A549 (cell line): ENCODE results near the gene OPHN1. TPM values are rescaled to one million over a fixed set of nuclear protein-coding genes. Genes with fewer than 3 reads are reported as not detected.

Experiments used
- ATAC-seq, 2 experiments: fragments of 200-7000 bp in 1 of 2; fragments of >200 bp in 1 of 2; cut with Nextera tagmentation in 1 of 2; cut with Tn5 transposase in 1 of 2; 3 replicates each; pipeline versions ENCODE4 v1.8.0 to v1.9.1; 2018 to 2020; ENCODE audit warnings: mild to moderate bottlenecking in 1 of 2, moderate library complexity in 1 of 2
- CTCF ChIA-PET: fragments of 300-600 bp; sonication (Branson Sonifier 250); formaldehyde crosslinking; extraction: SDS; loops from one replicate; lab custom pipeline; 2021; ENCODE audit warnings: antibody characterized with exemption, inconsistent platforms; lab: Yijun Ruan, JAX
- POLR2A ChIA-PET: fragments of 350-600 bp; formaldehyde crosslinking; extraction: SDS; loops from one replicate; lab custom pipeline; 2021; ENCODE audit warnings: antibody characterized with exemption, inconsistent platforms; lab: Yijun Ruan, JAX
- DNase-seq, 2 experiments: peaks; one replicate each; pipeline versions ENCODE4 v3.0.0 to v3.0.0-alpha.2; 2011 to 2016; ENCODE audit warnings: low read depth in 1 of 2, low spot score in 1 of 2
- FAIRE-seq: peaks from 2 replicates; lab custom pipeline; 2011; peaks lifted over from hg19 to GRCh38; lab: Jason Lieb, UNC
- H3K27ac ChIP-seq, 2 experiments: fragments of >200 bp; sonication (Bioruptor Twin); formaldehyde crosslinking; 3 replicates each; pipeline ENCODE4 v1.5.1; 2016 to 2017
- H3K4me1 ChIP-seq: fragments of >200 bp; sonication (Bioruptor Twin); formaldehyde crosslinking; 3 replicates; pipeline ENCODE4 v1.6.1; 2016
- H3K4me2 ChIP-seq: fragments of >200 bp; sonication (Bioruptor Twin); formaldehyde crosslinking; 3 replicates; pipeline ENCODE4 v1.6.1; 2016
- H3K4me3 ChIP-seq: fragments of >200 bp; sonication (Bioruptor Twin); formaldehyde crosslinking; 3 replicates; pipeline ENCODE4 v1.5.1; 2016
- H3K9me3 ChIP-seq: fragments of >200 bp; sonication (Bioruptor Twin); formaldehyde crosslinking; 3 replicates; pipeline ENCODE4 v1.6.1; 2016
- BHLHE40 ChIP-seq: IDR thresholded peaks from 2 replicates; pipeline ENCODE4 v1.6.1; 2012; ENCODE audit warnings: low read depth, low read length, inconsistent platforms
- CBX2 ChIP-seq: fragments of 200-600 bp; sonication (generic); IDR thresholded peaks from 2 replicates; pipeline ENCODE4 v1.6.1; 2016; ENCODE audit warnings: low read depth, mild to moderate bottlenecking, borderline replicate concordance
- CEBPB ChIP-seq, 2 experiments: fragments of >200 bp in 1 of 2; sonication (Bioruptor Twin) in 1 of 2; formaldehyde crosslinking in 1 of 2; IDR thresholded peaks; 2 replicates each; pipeline ENCODE4 v1.6.1; 2012 to 2016
- CHD2 ChIP-seq: fragments of 150-350 bp; IDR thresholded peaks from 2 replicates; pipeline ENCODE4 v1.6.1; 2014; ENCODE audit warnings: low read length; ENCODE audit not compliant: partially characterized antibody
- EHMT2 ChIP-seq: fragments of 200-600 bp; sonication (generic); IDR thresholded peaks from 2 replicates; pipeline ENCODE4 v1.6.1; 2016; ENCODE audit warnings: antibody characterized with exemption, low read depth, mild to moderate bottlenecking, moderate library complexity
- EP300 ChIP-seq, 2 experiments: fragments of >200 bp; sonication (Bioruptor Twin); formaldehyde crosslinking; IDR thresholded peaks; 2 replicates in 1 of 2; 3 replicates in 1 of 2; pipeline ENCODE4 v1.6.1; 2016 to 2017
- ESRRA ChIP-seq: fragments of 150-350 bp; IDR thresholded peaks from 2 replicates; pipeline ENCODE4 v1.6.1; 2014; ENCODE audit warnings: mild to moderate bottlenecking, low read length, borderline replicate concordance
- FOSB ChIP-seq: fragments of 250-450 bp; sonication (Bioruptor Pico); IDR thresholded peaks from 2 replicates; pipeline ENCODE4 v1.5.0; 2020; ENCODE audit warnings: mild to moderate bottlenecking, moderate library complexity
- HOXB5 ChIP-seq: fragments of 250-450 bp; sonication (Bioruptor Pico); IDR thresholded peaks from 2 replicates; pipeline ENCODE4 v1.5.0; 2020; ENCODE audit warnings: mild to moderate bottlenecking, moderate library complexity
- JUN ChIP-seq, 2 experiments: fragments of >200 bp; sonication (Bioruptor Twin); formaldehyde crosslinking; IDR thresholded peaks; 2 replicates in 1 of 2; 3 replicates in 1 of 2; pipeline ENCODE4 v1.6.1; 2016 to 2017
- JUNB ChIP-seq: fragments of >200 bp; sonication (Bioruptor Twin); formaldehyde crosslinking; IDR thresholded peaks from 2 replicates; pipeline ENCODE4 v1.6.1; 2016
- KDM1A ChIP-seq: fragments of 200-600 bp; sonication (generic); IDR thresholded peaks from 2 replicates; pipeline ENCODE4 v1.6.1; 2016; ENCODE audit warnings: low read depth, mild to moderate bottlenecking
- KDM5A ChIP-seq: fragments of 200-600 bp; sonication (generic); IDR thresholded peaks from 2 replicates; pipeline ENCODE4 v1.6.1; 2016; ENCODE audit warnings: antibody characterized with exemption, mild to moderate bottlenecking
- PHF8 ChIP-seq: fragments of 200-600 bp; sonication (generic); IDR thresholded peaks from 2 replicates; pipeline ENCODE4 v1.6.1; 2016; ENCODE audit warnings: low read depth, mild to moderate bottlenecking, antibody characterized with exemption, moderate library complexity, borderline replicate concordance
- POLR2AphosphoS2 ChIP-seq: conservative IDR thresholded peaks from 2 replicates; pipeline ENCODE4 v1.6.1; 2012; ENCODE audit warnings: low read length, improper control_type of control experiment, inconsistent platforms
- RAD21 ChIP-seq, 2 experiments: fragments of >200 bp in 1 of 2; sonication (Bioruptor Twin) in 1 of 2; formaldehyde crosslinking in 1 of 2; IDR thresholded peaks in 1 of 2; conservative IDR thresholded peaks in 1 of 2; 2 replicates in 1 of 2; 3 replicates in 1 of 2; pipeline ENCODE4 v1.6.1; 2012 to 2018; ENCODE audit warnings: inconsistent platforms in 1 of 2
- SMC3 ChIP-seq: fragments of >200 bp; sonication (Bioruptor Twin); formaldehyde crosslinking; IDR thresholded peaks from 3 replicates; pipeline ENCODE4 v1.6.1; 2018; ENCODE audit warnings: inconsistent platforms
- TFCP2L1 ChIP-seq: fragments of 250-450 bp; sonication (Bioruptor Pico); IDR thresholded peaks from 2 replicates; pipeline ENCODE4 v1.5.0; 2021; ENCODE audit warnings: mild to moderate bottlenecking
- WGBS: methylation state at CpG from one replicate; pipeline ENCODE4 v1.1.6; 2017; ENCODE audit errors: missing lambda C conversion rate; 5-methylcytosine and 5-hydroxymethylcytosine counted together
- polyA plus RNA-seq, 4 experiments: library from polyadenylated mRNA; depleted of rRNA in 3 of 4; stranded (reverse); fragments of >200 nt; fragmentation: RNase III in 1 of 4; extraction: RNeasy Plus Mini Kit Qiagen cat#74134 plus additional on column Dnase treatment in 1 of 4; gene quantifications; 2 replicates in 3 of 4; 3 replicates in 1 of 4; pipeline ENCODE4 v1.2.3, GENCODE V29; 2011 to 2017
- TF ChIP-seq, protein P1 (sequence below): fragments of >200 bp; sonication (Bioruptor Twin); formaldehyde crosslinking; IDR thresholded peaks from 3 replicates; pipeline ENCODE4 v1.5.1; 2016
- TF ChIP-seq, protein P2 (sequence below): IDR thresholded peaks from 2 replicates; pipeline ENCODE4 v1.6.1; 2012; ENCODE audit warnings: low read depth, borderline replicate concordance
- TF ChIP-seq, protein P3 (sequence below): fragments of 450-650 bp; IDR thresholded peaks from 2 replicates; pipeline ENCODE4 v1.6.1; 2014; ENCODE audit warnings: antibody characterized with exemption
- TF ChIP-seq, protein P4 (sequence below): fragments of 200-600 bp; sonication (generic); IDR thresholded peaks from 2 replicates; pipeline ENCODE4 v1.6.1; 2016; ENCODE audit warnings: antibody characterized with exemption, mild to moderate bottlenecking, moderate library complexity
- TF ChIP-seq, protein P5 (sequence below): fragments of 250-450 bp; sonication (Bioruptor Pico); IDR thresholded peaks from 2 replicates; pipeline ENCODE4 v1.5.0; 2020; ENCODE audit warnings: low read depth, mild to moderate bottlenecking, moderate library complexity

Gene OPHN1
- polyA plus RNA-seq, 2 of the 4 experiments (the other 2 are of a cell fraction): 2.0 to 5.7 TPM

DNA sequence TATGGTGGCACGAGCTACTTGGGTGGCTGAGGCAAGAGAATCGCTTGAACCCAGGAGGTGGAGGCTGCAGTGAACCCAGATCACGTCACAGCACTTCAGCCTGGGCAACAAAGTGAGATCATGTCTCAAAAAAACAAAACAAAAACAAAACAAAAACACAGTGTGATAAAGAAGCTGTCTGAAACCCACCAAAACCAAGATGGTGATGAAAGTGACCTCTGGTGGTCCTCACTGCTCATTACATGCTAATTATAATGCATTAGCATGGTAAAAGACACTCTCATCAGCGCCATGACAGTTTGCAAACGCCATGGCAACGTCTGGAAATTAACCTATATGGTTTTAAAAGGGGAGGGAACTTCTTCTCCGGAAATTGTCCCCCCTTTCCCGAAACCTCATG lies 29.4 kb upstream of the OPHN1 start:
- no peak overlapping the region for H3K4me3 ChIP-seq
- no peaks in the 10 kb centered on the region for H3K9me3 ChIP-seq
- 0 out of 3 replicates have a peak, but pooled peaks cover 2% of the 10 kb centered on the region for H3K4me1 ChIP-seq
- DNase-seq (peak in 1 of 2 experiments; percentile 48), ATAC-seq (peak in 1 of 2 experiments; percentile 62; a peak in 3 of 6 replicates), FAIRE-seq (no peak)
- H3K27ac ChIP-seq: no peak overlapping the region
- TF ChIP-seq RAD21 (conservative IDR thresholded peaks at IDR 0.05 in 1 of 2, IDR thresholded peaks at IDR 0.05 in 1 of 2) (peak; percentile 41 to 47), ESRRA (no peak), SMC3 (peak; percentile 60), CHD2 (no peak), TFCP2L1 (CRISPR knock-in tag) (no peak)
- TF ChIP-seq, protein P1, sequence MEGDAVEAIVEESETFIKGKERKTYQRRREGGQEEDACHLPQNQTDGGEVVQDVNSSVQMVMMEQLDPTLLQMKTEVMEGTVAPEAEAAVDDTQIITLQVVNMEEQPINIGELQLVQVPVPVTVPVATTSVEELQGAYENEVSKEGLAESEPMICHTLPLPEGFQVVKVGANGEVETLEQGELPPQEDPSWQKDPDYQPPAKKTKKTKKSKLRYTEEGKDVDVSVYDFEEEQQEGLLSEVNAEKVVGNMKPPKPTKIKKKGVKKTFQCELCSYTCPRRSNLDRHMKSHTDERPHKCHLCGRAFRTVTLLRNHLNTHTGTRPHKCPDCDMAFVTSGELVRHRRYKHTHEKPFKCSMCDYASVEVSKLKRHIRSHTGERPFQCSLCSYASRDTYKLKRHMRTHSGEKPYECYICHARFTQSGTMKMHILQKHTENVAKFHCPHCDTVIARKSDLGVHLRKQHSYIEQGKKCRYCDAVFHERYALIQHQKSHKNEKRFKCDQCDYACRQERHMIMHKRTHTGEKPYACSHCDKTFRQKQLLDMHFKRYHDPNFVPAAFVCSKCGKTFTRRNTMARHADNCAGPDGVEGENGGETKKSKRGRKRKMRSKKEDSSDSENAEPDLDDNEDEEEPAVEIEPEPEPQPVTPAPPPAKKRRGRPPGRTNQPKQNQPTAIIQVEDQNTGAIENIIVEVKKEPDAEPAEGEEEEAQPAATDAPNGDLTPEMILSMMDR: peak; percentile 31
- CTCF ChIA-PET: interaction anchor here (0.9 to 1.0 kb wide), 2 partner anchors 10 to 266 kb away, joined by 3 to 5 read pairs; no protein-coding TSS in a partner anchor
- POLR2A ChIA-PET: no interaction called here
- 42% methylated on average over 8 of the region's 8 CpGs for WGBS
- 0 out of 3 replicates have a peak overlapping the region, but pooled peaks have one; percentile 17 for H3K4me2 ChIP-seq

DNA sequence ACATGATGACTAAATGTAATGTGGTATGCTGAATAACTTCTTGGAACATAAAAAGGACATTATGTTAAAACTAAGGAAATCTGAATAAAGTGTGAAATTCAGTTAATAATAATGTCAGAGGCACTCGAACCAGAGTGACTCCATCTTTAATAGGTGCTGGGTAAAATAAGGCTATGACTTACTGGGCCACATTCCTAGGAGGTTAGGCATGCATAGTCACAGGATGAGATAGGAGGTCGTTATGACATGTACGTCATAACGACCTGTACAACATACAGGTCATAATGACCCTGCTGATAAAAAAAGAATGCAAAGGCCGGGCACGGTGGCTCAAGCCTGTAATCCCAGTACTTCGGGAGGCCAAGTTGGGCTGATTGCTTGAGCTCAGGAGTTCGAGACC lies 28.9 kb upstream of the OPHN1 start:
- POLR2A ChIA-PET: no interaction called here
- TF ChIP-seq, protein P2, sequence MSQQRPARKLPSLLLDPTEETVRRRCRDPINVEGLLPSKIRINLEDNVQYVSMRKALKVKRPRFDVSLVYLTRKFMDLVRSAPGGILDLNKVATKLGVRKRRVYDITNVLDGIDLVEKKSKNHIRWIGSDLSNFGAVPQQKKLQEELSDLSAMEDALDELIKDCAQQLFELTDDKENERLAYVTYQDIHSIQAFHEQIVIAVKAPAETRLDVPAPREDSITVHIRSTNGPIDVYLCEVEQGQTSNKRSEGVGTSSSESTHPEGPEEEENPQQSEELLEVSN: no peak
- TF ChIP-seq RAD21 (conservative IDR thresholded peaks at IDR 0.05 in 1 of 2, IDR thresholded peaks at IDR 0.05 in 1 of 2) (no peak), FOSB (CRISPR knock-in tag) (no peak), JUN (IDR thresholded peaks at IDR 0.05) (no peak), EP300 (IDR thresholded peaks at IDR 0.05) (no peak), JUNB (no peak), CEBPB (IDR thresholded peaks at IDR 0.05) (no peak), KDM1A (no peak), POLR2AphosphoS2 (no peak)
- TF ChIP-seq, protein P3, sequence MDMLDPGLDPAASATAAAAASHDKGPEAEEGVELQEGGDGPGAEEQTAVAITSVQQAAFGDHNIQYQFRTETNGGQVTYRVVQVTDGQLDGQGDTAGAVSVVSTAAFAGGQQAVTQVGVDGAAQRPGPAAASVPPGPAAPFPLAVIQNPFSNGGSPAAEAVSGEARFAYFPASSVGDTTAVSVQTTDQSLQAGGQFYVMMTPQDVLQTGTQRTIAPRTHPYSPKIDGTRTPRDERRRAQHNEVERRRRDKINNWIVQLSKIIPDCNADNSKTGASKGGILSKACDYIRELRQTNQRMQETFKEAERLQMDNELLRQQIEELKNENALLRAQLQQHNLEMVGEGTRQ: no peak
- no peaks in the 10 kb centered on the region for H3K9me3 ChIP-seq
- no peak for DNase-seq
- no peak for FAIRE-seq
- no peak overlapping the region for H3K4me3 ChIP-seq
- CTCF ChIA-PET: interaction anchor here (0.9 to 1.0 kb wide), 2 partner anchors 11 to 265 kb away, joined by 3 to 5 read pairs; no protein-coding TSS in a partner anchor
- WGBS: 89% methylated on average over 8 of the region's 8 CpGs
- ATAC-seq: no peak
- no peak overlapping the region for H3K4me2 ChIP-seq
- H3K27ac ChIP-seq: no peak overlapping the region
- H3K4me1 ChIP-seq: 0 out of 3 replicates have a peak, but pooled peaks cover 2% of the 10 kb centered on the region

DNA sequence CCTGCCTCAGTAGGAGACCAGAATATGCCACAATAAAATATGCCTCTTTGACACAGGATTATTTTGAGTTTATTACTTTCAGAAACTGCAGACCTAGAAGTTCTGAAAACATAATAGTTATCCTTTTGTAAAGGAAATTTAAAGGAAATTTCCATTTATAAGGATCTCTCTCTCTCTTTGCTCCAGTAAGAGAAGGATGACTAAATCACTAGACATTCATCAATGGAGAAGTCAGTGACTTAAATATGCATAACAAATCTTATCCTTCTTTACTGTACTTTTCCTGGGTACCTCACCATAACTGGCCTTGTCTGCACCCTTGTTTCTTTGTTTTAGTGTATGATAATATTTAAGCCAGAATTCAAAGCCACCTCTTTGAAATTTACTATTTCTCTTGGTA lies 28.3 kb upstream of the OPHN1 start:
- ChIA-PET POLR2A (no interaction called here), CTCF (no interaction called here)
- Histone ChIP-seq H3K27ac (no peak overlapping the region), H3K9me3 (no peaks in the 10 kb centered on the region), H3K4me2 (peak overlapping the region; percentile 48; the same call in 1 of the 3 replicates), H3K4me1 (0 out of 3 replicates have a peak, but pooled peaks cover 2% of the 10 kb centered on the region)
- FAIRE-seq: no peak
- no peak for ATAC-seq
- no peak for DNase-seq
- TF ChIP-seq, protein P4, sequence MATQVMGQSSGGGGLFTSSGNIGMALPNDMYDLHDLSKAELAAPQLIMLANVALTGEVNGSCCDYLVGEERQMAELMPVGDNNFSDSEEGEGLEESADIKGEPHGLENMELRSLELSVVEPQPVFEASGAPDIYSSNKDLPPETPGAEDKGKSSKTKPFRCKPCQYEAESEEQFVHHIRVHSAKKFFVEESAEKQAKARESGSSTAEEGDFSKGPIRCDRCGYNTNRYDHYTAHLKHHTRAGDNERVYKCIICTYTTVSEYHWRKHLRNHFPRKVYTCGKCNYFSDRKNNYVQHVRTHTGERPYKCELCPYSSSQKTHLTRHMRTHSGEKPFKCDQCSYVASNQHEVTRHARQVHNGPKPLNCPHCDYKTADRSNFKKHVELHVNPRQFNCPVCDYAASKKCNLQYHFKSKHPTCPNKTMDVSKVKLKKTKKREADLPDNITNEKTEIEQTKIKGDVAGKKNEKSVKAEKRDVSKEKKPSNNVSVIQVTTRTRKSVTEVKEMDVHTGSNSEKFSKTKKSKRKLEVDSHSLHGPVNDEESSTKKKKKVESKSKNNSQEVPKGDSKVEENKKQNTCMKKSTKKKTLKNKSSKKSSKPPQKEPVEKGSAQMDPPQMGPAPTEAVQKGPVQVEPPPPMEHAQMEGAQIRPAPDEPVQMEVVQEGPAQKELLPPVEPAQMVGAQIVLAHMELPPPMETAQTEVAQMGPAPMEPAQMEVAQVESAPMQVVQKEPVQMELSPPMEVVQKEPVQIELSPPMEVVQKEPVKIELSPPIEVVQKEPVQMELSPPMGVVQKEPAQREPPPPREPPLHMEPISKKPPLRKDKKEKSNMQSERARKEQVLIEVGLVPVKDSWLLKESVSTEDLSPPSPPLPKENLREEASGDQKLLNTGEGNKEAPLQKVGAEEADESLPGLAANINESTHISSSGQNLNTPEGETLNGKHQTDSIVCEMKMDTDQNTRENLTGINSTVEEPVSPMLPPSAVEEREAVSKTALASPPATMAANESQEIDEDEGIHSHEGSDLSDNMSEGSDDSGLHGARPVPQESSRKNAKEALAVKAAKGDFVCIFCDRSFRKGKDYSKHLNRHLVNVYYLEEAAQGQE: no peak
- TF ChIP-seq KDM5A: no peak
- TF ChIP-seq, protein P5, sequence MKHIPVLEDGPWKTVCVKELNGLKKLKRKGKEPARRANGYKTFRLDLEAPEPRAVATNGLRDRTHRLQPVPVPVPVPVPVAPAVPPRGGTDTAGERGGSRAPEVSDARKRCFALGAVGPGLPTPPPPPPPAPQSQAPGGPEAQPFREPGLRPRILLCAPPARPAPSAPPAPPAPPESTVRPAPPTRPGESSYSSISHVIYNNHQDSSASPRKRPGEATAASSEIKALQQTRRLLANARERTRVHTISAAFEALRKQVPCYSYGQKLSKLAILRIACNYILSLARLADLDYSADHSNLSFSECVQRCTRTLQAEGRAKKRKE (CRISPR knock-in tag): no peak
- no peak for TF ChIP-seq CBX2
- TF ChIP-seq EHMT2: no peak
- TF ChIP-seq HOXB5 (CRISPR knock-in tag): no peak
- no peak for TF ChIP-seq PHF8
- TF ChIP-seq BHLHE40: no peak
- no peak for TF ChIP-seq SMC3
- TF ChIP-seq, all 56 proteins: peak for 0
- no peak overlapping the region for H3K4me3 ChIP-seq
